Fibroblast of skin of scalp (primary cell): ENCODE results near the gene OXSR1.
"Not testable (repeated sequence)": the region's sequence is repeated elsewhere in the genome, so short reads cannot be mapped to it uniquely, and the experiment has no call there.

Experiments
- DNase-seq: peaks from one replicate; pipeline ENCODE4 v3.0.0-alpha.2; 2013

The OXSR1 gene

GRCh38 chr3:38276081-38276916, 111.0 kb downstream of the OXSR1 start:
- no peak for DNase-seq

- no peak for DNase-seq
Measured at GRCh38 chr3:38276917-38277630, 111.7 kb downstream of the OXSR1 start.

GRCh38 chr3:38278841-38279240, 113.5 kb downstream of the OXSR1 start:
- no peak for DNase-seq

DNA sequence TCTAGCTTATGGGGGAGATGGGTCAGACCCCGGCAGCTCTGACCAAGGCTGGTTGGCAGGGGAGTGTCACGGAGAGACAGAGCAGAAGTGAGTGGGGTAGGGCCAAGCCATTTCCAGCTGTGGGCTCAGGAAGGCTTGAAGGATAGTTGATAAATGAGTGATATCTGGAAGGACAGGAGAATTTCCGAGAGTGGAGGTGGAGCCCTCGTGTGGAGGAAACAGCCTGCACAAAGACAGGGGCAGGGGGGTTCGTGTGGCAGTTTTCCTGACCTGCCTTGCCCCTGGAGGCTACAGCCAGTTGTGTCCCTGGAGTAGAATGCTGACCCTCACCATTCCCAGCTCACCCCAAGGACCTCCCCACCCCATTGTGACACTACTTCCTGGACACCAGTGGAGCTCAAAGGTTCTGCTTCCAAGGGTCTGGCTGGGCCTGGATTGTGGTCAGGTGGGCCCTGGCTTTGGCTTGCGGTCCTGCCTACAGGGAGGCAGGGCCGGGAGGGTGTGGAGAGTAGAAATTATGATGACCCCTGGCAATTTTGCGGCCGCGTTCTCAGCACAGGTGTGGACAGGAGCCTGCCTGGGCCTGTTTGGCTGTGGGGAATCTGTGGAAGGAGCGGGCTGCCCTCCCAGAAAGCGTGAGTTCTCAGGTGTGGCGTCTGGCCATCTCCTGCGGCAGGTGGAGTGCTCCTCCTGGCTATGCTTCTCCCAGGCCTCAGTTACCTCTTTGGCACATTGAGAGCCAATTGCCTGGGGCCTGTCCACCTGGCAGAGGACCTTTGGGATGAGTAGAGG, 116.8 kb downstream of the OXSR1 start, which contains the start of gene SLC22A14:
TSS of gene SLC22A14 (plus strand) at position 400 of the 792 bp plus-strand sequence. CDS start 23,733 bp downstream, outside the sequence.
- no peak for DNase-seq

DNA sequence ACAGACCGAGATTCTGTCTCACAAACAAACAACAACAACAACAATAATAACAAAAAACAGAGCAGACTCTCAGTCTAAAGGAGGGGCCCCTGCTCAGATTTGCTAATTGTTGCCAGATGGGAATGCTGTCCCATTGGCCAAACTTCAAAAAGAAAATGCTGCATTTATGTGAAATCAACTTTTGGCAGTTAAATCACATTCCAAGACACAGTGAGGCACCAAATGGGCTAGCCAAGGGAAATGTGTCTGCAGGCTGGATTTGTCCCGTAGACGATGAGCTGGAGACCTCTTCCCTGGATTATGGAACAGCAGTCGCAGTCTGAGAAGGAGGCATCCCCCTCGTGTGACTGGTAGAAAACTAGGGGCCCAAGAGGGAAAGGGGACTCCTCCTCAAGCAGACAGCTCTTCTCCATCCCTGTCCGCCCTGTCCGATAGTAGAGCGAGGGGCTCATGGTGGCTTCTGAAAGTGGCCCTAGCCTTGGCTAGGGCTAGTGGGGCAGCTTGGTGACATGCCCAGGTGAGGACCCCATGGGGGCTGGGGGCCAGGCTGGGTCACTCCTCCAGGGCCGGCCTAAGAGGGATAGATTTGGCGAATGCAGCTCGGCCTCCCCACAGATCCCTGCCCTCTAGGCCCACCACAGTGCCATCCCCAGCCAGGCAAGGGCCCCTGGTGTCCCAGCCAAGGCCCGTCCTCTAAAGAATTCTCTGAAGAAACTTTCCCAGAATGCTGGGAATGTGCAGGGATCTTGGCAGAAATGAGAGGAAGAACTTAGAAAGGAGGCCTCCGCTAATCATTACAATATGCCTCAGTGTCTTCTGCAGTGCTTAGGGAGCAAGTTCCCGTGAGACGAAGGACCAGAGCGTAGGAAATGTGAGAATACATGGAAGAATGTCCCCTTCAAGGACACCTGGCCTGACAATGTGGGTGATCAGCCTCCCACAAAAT, 118.7 kb downstream of the OXSR1 start:
- peak; percentile 87 for DNase-seq

DNA sequence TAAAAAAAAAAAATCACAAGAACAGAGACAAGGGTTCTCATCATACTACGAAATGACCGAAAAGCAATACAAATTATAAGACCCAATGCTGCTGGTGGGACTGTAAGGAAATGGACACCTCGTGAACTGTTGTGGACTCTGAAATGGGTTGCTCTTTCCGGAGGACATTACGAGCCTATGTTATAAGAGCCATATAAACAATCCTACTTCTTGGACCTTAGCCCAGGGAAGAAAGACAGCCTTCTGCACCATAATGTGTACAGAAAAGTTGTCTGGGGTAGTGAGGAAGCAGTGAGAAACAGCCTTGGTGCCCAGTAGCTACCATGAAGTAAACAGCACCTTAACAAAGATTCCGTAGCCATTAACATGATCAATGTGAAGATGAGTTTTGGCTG, 119.4 kb downstream of the OXSR1 start:
- DNase-seq: no peak

GRCh38 chr3:38289286-38290217, 124.2 kb downstream of the OXSR1 start:
- not testable (repeated sequence) for DNase-seq

DNA sequence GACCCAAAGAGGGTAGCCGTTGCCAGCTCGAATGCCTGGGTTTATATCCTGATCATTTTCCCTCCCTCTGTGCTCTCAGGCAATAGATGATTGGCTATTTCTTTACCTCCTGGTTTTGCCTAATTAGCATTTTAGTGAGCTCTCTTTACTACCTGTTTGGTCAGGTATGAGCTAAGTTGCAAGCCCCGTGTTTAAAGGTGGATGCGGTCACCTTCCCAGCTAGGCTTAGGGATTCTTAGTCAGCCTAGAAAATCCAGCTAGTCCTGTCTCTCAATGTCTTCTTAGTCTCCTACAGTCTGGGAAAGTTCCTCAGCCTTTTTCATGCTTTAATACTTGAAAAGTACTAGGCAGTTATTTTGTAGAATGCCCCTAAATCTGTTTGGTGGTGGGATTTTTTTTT, 131.7 kb downstream of the OXSR1 start:
- not testable (repeated sequence) for DNase-seq

DNA sequence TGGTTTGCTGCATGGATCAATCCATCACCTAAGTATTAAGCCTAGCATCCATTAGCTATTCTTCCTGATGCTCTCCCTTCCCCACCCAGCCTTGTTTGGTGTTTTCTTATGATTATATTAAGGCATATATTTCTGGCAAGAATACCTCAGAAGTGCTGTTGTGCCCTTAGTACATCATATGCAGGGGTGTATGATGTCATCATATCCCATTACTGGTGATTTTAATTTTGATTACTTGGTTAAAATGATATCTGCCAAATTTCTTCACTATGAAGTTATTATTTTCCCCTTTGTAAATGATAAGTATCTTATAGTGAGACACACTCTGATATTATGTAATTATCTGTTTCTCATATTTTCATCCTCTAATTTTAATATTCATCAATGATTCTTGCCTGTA, 132.2 kb downstream of the OXSR1 start:
- DNase-seq: no peak

- DNase-seq: peak; percentile 14
Measured at GRCh38 chr3:38297947-38298711, 132.8 kb downstream of the OXSR1 start.
